Stimulated activated CD4-positive, alpha-beta T cell treated with anti-CD3 and anti-CD28 coated beads, TNF-alpha, amount 100 ng/mL, for 24 hours (primary cell): ENCODE results near the gene MUCL1.

Experiments used
- DNase-seq, 3 experiments: peaks; one replicate each; pipeline ENCODE4 v3.0.0-alpha.2; 2020; ENCODE audit warnings: low read depth in 3 of 3

MUCL1 gene

GRCh38 chr12:54891717-54892478, 37.6 kb downstream of the MUCL1 start:
- no peak for DNase-seq
